ENCODE measurements around the gene MYH15. TPM values are rescaled to one million over a fixed set of nuclear protein-coding genes. Genes with fewer than 3 reads are reported as not detected.

Gene MYH15
- total RNA-seq, 1 donor from 2014 or later: 0.48 TPM

DNA sequence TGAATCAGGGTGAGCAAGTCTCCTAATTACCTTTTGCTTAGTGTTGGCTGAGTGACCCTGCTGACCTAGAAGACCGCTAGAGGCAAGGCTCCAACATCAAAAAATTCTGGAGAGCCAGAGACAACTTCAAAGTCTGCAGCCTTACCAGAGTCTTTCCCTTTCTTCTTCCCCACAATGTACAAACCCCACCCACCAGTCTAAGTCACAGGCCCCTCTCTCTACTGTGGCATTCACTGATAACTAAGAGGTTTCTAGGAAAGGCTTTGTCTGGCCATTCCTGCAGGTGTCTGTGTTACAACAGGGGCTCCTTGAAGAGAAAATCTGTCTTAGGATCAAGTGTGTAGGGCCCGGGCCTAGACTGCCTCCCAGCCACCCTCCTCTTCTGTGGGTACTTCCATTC is 525 bp downstream of the MYH15 start:
- DNase-seq (ENCODE audit: low spot score): no peak

DNA sequence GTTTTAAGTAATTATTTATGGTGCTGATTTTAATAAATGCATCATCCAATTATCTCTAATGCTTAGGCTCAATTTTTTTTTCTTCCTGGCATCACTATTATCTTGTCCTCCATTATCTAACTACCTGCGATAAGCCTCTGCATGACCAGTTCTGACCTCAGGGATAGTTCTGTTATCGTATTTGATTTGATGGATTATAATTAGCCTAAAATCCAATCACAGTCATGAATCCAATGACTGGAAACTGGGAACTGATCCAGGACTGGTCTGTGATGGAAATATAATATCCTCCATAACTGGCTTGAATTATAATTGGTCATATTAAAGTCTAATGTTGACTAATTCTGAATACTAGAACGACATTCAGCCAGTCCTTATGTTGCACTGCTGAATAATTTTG is 1.1 kb downstream of the MYH15 start:
- no peak for DNase-seq (ENCODE audit: low spot score)

- DNase-seq (ENCODE audit: low spot score): no peak
Observed at GRCh38 chr3:108507902-108508301, 2.5 kb downstream of the MYH15 start.

GRCh38 chr3:108505811-108506210 is 4.6 kb downstream of the MYH15 start:
- no peak for DNase-seq (ENCODE audit: low spot score)

DNA sequence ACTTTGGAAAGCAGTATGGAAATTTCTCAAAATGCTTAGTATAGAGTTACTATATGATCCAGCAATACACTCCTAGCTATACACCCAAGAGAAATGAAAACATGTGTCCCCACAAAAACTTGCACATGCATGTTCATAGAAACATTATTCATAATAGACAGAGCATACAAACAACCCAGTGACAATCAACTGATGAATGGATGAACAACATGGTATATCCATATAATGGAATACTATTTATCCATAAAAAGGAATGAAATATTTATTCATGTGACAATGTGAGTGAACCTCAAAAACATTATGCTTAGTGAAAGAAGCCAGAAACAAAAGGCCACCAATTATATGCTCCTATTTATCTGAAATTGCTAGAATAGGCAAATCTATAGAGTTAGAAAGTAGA is 6.7 kb downstream of the MYH15 start:
- DNase-seq (ENCODE audit: low spot score): no peak

DNA sequence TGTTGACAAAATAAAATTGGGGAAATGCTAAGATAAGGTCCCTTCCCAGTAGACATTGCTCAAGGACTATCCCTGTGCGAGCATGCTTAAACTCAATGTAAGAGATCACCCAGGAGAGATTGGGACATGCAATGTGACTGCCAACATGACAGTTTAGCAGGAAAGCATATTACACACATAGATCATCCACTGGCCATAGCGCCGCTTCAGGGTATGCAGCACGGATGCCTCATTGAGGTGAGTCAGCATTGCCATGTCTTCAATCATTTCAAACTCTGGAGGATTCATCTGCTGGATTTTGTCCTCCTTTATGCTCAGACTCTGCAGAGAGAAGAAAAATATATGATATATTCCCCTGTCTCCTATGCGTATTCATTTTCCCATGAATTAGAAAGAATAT is 8.9 kb downstream of the MYH15 start:
- DNase-seq (ENCODE audit: low spot score): no peak

DNA sequence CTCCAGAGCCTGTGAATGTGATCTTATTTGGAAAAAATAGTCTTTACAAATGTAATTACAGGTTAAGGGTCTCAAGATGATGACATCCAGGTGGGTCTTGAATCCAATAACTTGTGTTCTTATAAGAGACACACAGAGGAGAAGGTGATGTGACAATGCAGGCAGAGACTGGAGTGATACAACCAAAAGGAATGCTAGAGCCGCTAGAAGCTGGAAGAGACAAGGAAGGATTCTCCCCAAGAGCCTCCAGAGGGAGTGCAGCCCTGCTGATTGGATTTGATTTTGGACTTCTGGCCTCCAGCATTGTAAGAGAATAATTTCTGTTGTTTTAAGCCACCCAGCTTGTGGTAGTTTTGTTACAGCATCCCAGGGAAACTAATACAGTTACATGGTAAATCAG is 9.7 kb downstream of the MYH15 start:
- no peak for DNase-seq (ENCODE audit: low spot score)

DNA sequence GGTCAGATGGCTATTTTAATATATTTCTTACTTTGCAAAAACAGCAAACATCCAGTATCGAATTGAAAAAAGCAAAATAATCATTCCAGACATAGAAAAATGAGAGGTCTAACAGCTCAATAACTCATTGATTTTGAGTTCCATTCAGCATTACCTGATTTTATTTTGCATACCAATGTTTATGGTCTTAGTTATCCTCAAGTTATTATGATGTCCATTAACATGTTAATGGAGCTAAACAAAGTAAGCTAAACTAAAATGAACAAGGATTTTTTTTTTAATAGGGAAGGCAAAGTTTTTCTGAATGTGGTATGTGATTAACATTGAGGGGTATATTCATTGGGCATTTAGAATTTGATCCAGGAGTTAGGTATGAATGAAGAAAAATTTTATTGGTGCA is 13.1 kb downstream of the MYH15 start:
- no peak for DNase-seq (ENCODE audit: low spot score)

DNA sequence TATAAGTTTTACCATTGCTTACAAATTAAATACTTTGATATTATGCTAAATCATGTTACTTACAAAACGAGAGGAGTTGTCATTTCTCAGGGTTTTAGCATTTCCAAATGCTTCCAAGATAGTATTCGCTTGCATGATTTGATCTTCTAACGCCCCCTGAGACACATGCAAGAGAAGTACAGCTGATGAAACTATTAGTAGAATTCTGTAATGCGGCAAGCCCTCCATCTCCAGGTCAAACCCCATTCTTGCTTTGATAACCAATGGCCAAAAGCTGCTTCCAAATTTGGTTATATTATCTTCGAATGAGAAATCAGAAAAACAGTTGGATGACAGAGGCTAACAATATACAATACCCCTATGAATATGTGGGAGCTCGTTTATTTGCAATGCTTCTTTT is 14.7 kb downstream of the MYH15 start:
- DNase-seq (ENCODE audit: low spot score): no peak

DNA sequence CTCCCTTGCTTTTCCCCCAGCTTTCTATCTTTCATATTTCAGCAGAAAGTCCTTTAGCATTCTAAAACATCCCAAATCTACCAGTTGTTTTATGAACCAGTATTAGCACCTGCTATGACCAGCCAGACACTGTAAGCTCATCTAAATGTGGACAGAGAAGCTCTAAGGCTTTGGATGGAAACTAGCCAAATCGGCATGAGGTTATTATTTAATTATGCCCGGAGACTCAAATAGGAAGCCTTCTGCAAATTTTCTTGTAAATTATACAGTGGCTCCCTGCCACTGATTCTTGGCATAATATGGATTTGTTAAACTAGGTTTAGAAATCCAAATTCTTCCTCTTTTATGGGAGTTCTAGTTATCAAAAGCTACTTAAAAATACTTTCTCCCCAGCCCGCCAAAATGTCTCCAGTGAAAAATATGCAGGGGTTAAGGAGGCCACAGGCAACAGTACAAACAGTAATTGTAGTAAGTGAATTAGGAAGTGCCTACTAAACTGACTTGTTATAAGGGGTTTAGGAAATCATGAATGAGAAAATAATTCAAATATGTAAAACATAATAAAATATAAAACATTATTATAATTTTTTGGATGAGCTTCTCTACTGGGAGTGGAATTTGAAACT is 15.4 kb downstream of the MYH15 start:
- DNase-seq (ENCODE audit: low spot score): no peak

DNA sequence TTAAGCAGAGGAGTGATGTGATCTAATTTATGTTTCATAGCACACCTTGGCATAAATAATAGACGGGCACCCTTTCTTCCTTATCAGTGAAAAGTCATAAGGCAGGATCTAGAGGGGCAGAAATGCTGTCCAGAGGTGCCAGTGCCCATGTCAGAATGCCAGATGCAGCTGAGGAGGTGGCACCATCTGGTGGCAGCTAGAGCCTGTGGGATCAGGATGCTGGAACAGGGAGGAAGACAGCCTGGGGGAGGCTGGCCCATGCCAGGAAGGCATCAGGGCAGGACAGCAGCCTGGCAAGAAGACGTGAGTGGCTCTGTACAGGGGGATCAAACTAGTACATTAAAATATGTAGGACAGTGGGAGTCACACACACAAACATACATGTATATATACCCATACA is 16.5 kb downstream of the MYH15 start:
- DNase-seq (ENCODE audit: low spot score): no peak

DNA sequence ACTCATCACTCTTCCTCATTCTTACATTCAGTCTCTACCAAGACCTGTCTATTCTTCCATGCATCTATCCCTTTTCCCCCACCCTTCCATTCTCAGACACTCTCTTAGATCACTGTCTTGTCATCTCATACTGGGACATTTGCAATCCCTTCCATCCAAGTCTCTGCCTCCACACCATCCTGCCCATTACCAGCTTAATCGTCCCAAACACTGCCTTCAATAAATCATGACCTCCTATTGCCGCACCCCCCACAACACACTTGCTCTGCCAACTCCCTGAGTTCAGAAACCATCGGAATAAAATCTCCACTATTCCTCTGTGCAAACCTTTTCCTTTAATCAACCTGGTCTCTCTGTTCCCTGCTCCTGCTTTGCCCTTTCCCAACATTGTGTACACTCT is 18.9 kb downstream of the MYH15 start:
- DNase-seq (ENCODE audit: low spot score): no peak

DNA sequence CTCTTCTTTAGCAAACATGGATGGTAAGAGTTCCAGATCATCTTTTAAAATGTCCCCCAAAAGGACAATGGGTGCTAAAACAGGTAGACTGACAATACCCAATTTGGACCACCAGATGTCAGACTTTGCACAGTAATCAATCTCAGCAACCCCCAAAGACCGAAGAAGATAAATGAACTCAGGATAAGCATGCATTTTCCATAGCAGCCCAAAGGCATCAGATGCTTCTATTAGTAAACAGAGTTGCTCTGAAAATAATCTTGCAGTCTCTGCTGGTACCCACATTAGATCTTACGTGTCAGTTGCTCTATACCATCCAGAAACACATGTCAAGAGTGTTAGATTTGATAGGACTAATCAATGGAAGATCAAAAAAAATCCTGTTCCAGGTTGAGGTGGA is 20.6 kb downstream of the MYH15 start:
- peak; percentile 50 for DNase-seq (ENCODE audit: low spot score)

GRCh38 chr3:108488631-108489030 is 21.8 kb downstream of the MYH15 start:
- DNase-seq (ENCODE audit: low spot score): no peak

- DNase-seq (ENCODE audit: low spot score): no peak
Observed at GRCh38 chr3:108487439-108487838, 23.0 kb downstream of the MYH15 start.

- DNase-seq (ENCODE audit: low spot score): peak; percentile 73
Observed at GRCh38 chr3:108486941-108487340, 23.5 kb downstream of the MYH15 start.

DNA sequence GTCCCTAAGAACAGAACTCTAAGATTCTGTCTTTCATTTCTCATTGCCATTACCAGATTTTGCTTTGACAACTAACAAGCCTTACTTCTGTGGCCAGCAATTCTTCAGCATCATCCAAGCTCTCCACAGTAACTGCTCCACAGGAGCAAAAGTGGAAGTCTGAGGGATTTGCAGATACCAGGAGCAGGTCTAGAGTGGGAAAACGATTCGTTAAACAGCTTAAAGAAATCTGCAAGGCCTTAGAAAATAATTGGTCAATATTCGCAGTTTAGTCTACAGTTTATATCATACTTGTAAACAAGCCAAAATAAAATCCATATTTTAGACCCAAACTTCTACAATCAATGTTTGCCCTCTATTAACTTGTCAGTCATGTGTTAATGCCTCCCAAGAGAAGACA is 24.1 kb downstream of the MYH15 start:
- no peak for DNase-seq (ENCODE audit: low spot score)

DNA sequence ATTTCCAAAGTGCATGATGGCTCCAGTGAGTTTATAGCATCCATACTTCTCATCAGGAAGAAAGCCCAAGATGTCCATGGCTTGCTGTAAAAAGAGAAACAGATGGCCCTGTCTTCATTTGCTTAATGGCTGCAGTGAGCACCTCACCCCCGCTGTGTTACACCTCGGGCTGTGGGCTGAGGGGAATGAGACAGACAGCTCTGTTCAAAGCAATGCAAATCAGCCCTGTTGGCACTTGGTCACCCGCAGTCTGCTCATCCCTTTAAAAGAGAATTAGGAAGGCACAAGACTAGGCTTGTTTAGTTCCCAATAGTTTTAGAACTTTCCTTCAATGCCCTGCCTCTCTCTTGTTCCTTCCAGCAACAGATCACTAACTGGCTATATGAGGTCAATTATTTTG is 25.2 kb downstream of the MYH15 start:
- DNase-seq (ENCODE audit: low spot score): no peak

GRCh38 chr3:108479224-108479623 is 31.2 kb downstream of the MYH15 start:
- no peak for DNase-seq (ENCODE audit: low spot score)

- DNase-seq (ENCODE audit: low spot score): peak; percentile 47
Observed at GRCh38 chr3:108477511-108478147, 32.8 kb downstream of the MYH15 start.

DNA sequence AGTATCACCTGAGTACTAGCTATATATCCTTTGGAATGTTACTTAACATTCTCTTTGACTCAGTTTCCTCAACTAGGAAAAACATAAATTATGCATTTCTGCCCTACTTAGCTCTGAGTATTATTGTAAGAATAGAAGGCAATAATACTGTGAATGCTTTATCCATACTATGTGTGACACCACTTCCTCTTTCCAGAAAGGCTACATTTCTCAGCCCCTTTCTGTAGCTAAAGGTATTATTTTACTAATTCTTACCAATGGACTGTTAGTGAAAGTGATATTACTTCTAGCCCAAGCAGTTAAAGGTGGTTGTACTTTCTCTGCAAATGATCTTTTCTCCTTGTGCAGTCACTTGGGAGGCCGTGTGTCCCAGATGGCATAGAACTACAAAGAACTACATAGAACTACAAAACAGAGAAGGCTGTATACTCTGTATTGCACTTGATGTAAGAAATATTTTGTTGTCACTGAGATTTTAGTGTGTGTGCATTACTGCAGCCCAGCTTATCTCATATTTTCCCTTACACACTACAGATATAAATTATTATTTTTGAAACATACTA is 35.1 kb downstream of the MYH15 start:
- no peak for DNase-seq (ENCODE audit: low spot score)

DNA sequence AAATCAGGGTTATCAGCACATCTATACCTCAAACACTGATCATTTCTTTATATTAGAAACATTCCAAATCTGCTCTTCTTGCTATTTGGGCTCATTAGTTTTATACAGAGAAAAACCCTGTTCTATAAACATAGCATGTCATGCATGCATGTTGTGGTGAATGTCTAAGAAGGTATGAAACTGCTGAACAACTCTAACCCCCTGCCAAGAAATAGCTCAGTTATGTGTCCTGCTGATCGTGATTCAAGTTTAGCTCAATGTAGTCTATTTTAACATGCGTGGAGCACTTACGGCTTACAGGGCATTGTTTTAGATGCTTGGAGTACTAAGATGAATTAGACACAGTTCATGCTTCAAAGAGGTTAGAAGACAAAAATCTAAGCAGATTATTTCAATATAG is 35.8 kb downstream of the MYH15 start:
- no peak for DNase-seq (ENCODE audit: low spot score)

DNA sequence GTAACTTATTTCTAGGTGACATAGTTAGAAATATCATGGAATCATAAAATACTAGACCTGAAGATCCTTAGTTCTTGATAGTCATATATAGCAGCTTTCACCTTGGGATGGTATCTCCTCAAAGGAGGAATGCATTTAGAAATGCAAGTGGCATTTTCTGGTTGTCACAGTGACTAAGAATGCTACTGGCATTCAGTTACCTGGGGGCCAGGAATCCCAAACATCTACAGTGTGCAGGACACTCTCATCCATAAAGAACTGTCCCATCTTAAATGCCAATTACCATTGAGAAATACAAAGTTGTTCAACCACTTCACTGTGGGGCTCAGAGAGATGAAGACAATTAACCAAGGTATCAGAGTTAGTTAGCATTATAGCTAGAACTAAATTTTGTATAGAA is 36.7 kb downstream of the MYH15 start:
- DNase-seq (ENCODE audit: low spot score): no peak
